GM19035 (cell line): ENCODE results near the gene ATAD1.
A peak's percentile ranks its signal among the peaks of the same experiment; 100 is the strongest.
"Not testable (repeated sequence)": the region's sequence is repeated elsewhere in the genome, so short reads cannot be mapped to it uniquely, and the experiment has no call there.

ENCODE experiments used
- ATAC-seq: cut with Tn5 transposase; IDR thresholded peaks from one replicate; pipeline ENCODE4 v1.9.1; 2021; ENCODE audit not compliant: unreplicated experiment

ATAD1 gene

DNA sequence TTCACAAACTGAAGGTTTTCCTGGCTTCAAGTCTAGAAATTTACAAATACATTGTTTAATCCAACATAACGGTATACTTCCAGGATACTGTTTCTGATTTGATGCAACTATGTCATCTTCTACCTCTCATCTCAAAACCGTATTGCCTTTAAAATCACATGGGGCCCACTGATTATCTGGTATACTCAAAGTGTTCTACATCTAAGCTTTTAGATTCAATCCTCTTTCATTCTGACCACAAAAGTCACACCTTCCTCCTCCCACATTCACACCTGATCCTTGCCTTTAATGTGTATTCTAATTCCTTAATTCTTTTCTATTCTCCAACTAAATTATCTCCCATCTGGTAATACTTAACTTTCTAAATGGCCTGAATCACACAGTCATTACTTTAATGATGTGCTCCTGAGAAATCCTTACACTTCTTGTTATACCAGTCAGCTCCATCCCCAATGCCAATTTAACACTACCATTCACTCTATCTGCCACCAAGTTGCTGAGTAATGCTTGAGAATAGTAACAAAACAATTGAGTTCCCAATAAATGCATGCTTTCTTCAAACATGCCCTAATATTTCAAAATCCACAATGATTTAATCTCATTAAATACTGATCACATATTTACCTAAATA lies 13.0 kb downstream of the ATAD1 start:
- ATAC-seq = no peak

GRCh38 chr10:87803831-87804230 lies 14.2 kb downstream of the ATAD1 start:
- no peak for ATAC-seq

- ATAC-seq = no peak
Measured at GRCh38 chr10:87803328-87803727, 14.7 kb downstream of the ATAD1 start.

DNA sequence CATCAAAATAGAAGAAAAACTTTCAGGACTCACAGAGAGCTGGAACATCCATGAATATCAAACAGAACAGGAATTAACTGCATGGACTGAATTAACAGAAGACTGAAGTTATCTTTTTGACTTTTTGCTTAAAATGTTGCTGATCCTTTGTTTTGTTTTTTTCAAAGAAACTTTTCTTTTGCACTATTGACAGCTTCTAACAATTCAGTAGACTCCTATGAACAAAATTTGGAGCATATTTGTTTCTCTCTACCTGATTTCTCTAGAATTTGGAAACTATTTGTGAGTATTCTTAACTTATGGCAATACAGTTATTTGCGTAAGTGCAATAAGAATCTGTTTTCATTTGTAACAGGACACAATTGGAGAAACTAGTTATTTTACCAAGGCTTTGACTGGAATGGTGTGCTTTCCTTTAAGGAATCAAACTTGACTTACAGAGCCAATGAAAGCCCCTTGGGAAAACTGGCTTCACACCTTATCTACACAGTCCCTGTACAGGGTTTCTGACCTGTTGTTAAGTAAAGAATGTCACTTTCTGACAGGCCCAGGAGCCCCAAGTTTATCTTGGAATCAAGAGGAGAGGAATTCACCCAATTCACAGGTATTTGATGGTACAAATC lies 16.1 kb downstream of the ATAD1 start:
- not testable (repeated sequence) for ATAC-seq

GRCh38 chr10:87799860-87800259 lies 18.2 kb downstream of the ATAD1 start:
- ATAC-seq = no peak

DNA sequence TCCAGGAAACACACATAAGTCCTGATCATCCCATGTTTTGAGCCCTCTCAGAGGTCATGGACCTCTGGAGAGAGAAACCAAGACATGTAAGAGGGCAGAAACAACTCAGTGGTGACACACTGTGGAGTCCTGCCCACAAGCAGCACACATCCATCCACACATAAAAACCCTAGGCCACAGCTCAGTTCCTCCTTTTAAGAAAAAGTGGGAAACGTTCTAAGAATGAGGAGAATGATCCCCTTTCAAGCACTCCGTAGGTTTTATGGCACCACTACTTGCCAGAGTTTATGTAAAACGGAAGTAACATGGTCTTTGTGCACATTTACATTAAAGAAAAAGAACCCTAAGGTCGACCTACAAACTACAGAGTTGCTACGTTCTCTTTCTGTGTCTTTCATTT lies 19.9 kb downstream of the ATAD1 start:
- ATAC-seq = no peak

DNA sequence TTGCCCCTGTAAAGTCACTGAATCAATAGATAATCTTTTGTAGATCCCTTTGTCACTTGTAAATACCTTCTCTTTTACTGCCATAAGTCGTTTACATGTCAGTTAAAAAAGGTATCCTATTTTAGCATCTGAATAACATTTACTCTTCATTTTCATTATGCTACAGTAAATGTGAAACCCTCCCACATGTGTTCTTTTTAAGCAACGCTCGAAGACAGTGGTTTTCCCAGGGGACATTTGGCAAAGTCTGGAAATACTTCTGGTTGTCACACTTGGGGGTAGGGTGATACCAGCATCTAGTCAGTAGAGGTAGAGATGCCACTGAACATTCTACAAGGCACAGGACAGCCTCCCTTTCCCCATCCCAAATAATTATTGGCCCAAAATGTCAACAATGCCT lies 23.7 kb downstream of the ATAD1 start:
- ATAC-seq = peak; percentile 64

GRCh38 chr10:87790185-87790584 lies 27.8 kb downstream of the ATAD1 start:
- no peak for ATAC-seq

DNA sequence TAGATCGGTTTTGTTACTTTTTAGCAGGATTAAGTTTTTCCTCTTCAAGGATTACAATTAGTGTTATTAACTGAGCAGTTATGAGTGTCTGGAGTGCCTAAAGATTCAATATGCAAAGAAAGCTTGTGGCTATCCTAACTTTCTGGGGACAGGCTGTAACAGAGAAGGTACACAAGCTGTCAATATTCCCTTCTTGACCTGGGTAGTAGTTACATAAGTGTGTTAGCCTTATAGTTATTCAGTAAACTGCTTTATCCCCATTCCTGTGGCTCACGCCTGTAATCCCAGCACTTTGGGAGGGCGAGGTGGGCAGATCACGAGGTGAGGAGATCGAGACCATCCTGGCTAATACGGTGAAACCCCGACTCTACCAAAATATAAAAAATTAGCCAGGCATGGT lies 31.6 kb downstream of the ATAD1 start:
- ATAC-seq = no peak

DNA sequence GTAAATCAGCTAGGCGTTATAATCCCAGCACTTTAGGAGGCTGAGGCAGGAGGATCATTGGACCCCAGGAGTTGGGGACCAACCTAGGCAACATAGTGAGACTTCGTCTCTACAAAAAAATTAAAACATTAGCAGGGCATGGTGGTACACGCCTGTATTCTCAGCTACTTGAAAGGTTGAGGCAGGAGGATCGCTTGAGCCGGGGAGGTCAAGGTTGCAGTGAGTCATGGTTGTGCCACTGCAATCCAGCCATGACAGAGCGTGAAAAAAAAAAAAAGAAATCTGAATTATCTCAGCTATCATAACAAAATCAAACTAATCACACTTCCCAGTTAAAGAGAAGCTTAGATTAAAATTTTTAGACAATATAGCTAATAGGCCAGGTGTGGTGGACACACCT lies 35.3 kb downstream of the ATAD1 start:
- no peak for ATAC-seq

GRCh38 chr10:87781545-87781944 lies 36.5 kb downstream of the ATAD1 start:
- ATAC-seq = no peak

DNA sequence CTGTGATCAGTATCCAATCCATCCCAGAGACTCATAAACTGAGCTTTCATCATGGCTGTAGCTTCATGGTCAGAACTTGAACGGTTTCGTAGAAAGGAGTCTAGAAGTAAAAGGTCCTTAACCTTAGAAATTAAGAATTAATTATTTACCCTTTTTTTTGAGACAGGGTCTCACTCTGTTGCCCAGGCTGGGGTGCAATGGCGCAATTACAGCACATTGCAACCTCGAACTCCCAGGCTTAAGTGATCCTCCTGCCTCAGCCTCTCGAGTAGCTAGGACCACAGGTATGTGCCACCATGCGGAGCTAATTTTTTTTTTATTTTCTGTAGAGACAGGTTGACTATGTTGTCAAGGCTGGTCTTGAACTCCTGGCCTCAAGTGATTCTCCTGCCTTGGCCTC lies 41.7 kb downstream of the ATAD1 start:
- ATAC-seq = no peak

DNA sequence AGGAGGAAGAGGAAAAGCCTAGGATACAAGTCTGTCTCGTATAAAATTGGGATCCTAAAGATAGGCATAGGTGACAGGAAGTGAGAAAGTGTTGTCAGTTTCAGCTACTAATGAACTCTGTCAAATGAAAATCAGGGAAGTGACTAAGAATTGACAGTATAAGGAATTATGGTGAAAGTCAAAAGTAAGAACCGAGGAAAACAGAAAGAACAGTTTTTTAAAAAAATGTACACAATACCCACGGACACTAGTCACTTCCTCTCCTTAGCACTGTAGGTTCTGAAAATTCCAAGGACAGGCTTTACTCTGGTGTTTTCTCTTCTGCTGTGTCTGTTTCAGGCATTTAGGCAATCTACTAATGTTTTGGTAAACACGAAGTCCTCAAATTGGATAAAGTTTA lies 42.3 kb downstream of the ATAD1 start:
- no peak for ATAC-seq

DNA sequence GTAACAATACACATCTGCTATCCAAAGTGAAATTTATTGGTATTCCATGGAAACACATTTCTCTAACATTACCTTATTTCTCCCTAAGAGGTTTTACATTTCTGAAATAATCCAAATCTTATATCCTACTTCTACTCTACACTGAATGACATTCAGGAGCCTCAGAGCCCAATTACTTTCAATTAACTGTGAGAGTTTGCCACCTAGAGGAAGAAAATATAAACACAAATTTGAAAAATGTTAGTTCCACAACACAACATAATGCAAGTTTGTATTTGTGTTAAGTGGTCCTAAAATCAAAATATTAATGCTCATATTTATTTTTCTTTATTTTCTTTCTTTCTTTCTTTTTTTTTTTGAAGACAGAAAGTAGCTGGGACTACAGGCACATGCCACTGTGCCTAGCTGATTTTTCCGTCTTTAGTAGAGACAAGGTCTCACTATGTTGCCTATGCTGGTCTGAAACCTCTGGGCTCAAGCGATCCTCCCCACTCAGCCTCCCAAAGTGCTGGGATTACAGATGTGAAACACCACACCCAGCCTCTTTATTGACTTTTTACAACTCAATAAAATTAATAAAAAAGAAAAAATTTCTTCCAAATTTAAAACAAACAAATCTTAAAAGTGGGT lies 46.0 kb downstream of the ATAD1 start:
- peak; percentile 56 for ATAC-seq

DNA sequence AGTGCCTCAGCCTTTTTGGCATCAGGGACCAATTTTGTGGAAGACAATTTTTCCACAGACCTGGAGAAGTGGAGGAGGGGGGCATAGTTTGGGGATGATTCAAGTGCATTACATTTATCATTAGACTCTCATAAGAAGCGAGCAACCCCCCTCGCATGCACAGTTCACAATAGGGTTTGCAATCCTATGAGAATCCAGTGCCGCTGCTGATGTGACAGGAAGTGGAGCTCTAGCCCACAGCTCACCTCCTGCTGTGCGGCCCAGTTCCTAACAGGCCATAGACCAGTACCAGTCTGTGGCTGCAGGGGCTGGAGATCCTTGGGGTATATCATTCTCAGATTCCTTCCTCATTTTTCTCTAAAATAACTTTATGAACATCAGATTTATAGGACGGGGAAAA lies 50.8 kb downstream of the ATAD1 start:
- ATAC-seq = no peak

DNA sequence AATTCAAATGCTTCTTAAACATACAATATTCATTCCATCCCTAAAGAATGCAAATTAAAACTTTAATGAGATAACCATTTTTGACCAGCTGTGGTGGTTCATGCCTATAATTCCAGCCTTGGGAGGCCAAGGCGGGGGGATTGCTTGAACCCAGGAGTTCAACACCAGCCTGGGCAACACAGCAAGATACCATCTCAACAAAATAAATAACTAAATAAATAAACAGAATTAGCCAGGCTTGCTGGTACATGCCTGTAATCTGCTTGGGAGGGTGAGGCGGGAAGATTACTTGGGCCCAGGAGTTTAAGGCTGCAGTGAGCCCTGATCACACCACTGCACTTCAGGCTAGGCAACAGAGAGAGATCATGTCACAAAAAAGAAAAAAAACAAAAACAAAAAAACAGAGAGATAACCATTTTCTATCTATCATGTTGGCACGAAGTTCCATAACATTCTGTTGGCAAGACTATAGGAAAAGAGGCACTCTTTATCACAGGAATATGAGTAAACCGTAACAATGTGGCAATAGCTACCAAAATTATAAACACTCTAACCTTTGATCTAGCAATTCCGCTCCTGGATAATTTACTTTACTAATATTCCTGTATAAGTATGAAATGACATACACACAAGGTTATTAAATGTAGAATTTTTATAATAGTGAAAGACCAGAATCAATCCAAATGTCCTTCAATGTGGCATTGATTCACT lies 52.2 kb downstream of the ATAD1 start:
- no peak for ATAC-seq

- no peak for ATAC-seq
Measured at GRCh38 chr10:87764072-87764934, 53.7 kb downstream of the ATAD1 start.

DNA sequence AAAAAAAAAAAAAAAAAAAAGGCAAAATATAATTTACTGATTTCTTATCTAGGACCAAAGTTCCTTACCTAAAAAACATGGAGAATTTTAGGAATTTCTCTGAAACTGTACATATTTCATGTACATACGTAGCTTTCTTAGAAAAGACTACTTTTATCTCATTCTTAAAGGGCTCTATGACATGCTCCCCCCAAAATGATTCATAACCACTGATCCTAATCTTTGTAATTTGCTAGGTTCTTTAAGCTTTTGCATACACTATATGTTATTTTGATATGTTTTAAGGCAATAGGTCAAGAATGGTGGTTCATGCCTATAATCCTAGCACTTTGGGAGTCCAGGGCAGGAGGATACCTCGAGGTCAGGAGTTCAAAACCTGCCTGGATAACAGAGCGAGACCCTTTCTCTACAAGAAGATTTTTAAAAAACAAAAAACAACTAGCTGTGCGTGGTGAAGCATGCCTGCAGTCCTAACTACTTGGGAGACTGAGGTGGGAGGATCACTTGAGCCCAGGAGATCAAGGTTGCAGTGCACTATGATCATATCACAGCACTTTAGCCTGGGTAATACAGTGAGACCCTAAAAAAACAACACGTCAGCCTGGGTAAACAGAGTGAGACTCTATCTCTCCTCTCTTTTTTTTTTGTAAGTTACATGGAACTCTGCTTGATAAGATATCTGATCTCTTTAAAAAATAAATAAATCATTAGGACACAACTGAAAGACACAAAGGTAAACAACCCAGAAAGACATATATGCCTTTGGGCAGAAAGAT lies 54.8 kb downstream of the ATAD1 start:
- ATAC-seq = no peak

GRCh38 chr10:87761892-87762291 lies 56.1 kb downstream of the ATAD1 start:
- ATAC-seq = peak; percentile 82

GRCh38 chr10:87761153-87761552 lies 56.9 kb downstream of the ATAD1 start:
- no peak for ATAC-seq
